HepG2 (cell line): ENCODE results near the gene CELSR2. TPM values are rescaled to one million over a fixed set of nuclear protein-coding genes. Genes with fewer than 3 reads are reported as not detected.

Experiments
- AGO2 ChIP-seq: fragments of 200-400 bp; formaldehyde crosslinking; optimal IDR thresholded peaks from 2 replicates; pipeline ENCODE3; 2017; ENCODE audit warnings: mild to moderate bottlenecking, low read depth, low read length, moderate library complexity
- ATF5 ChIP-seq: sonication (generic); formaldehyde crosslinking; IDR thresholded peaks from 2 replicates; pipeline ENCODE4 v1.4.0; 2020; ENCODE audit warnings: mild to moderate bottlenecking, low read depth, missing genetic modification reagents
- BRD4 ChIP-seq: sonication (generic); formaldehyde crosslinking; IDR thresholded peaks from 2 replicates; pipeline ENCODE4 v1.4.0; 2020; ENCODE audit warnings: missing genetic modification reagents
- BRF2 ChIP-seq: sonication (generic); formaldehyde crosslinking; IDR thresholded peaks from 2 replicates; pipeline ENCODE4 v1.8.1; 2022; ENCODE audit warnings: mild to moderate bottlenecking, missing genetic modification reagents
- E2F1 ChIP-seq: sonication (generic); formaldehyde crosslinking; IDR thresholded peaks from 2 replicates; pipeline ENCODE4 v1.5.0; 2020; ENCODE audit warnings: missing genetic modification reagents
- IRX3 ChIP-seq: sonication (generic); formaldehyde crosslinking; IDR thresholded peaks from 2 replicates; pipeline ENCODE4 v1.8.1; 2023; ENCODE audit warnings: mild to moderate bottlenecking, low read depth, missing genetic modification reagents, borderline replicate concordance
- JUNB ChIP-seq: sonication (generic); formaldehyde crosslinking; IDR thresholded peaks from 2 replicates; pipeline ENCODE4 v1.8.0; 2022; ENCODE audit warnings: missing genetic modification reagents, mild to moderate bottlenecking, borderline replicate concordance
- LBX2 ChIP-seq: sonication (generic); formaldehyde crosslinking; IDR thresholded peaks from 2 replicates; pipeline ENCODE4 v1.5.0; 2020; ENCODE audit warnings: missing genetic modification reagents, mild to moderate bottlenecking, borderline replicate concordance
- NPAS2 ChIP-seq: sonication (generic); formaldehyde crosslinking; IDR thresholded peaks from 2 replicates; pipeline ENCODE4 v1.8.0; 2022; ENCODE audit warnings: mild to moderate bottlenecking, missing genetic modification reagents, borderline replicate concordance
- PBX3 ChIP-seq: sonication (generic); formaldehyde crosslinking; IDR thresholded peaks from 2 replicates; pipeline ENCODE4 v1.8.1; 2023; ENCODE audit warnings: missing genetic modification reagents, inconsistent platforms, borderline replicate concordance
- RBAK ChIP-seq: sonication (generic); formaldehyde crosslinking; IDR thresholded peaks from 2 replicates; pipeline ENCODE4 v1.5.1; 2020; ENCODE audit warnings: mild to moderate bottlenecking, missing genetic modification reagents
- RBM39 ChIP-seq: fragments of 200-400 bp; formaldehyde crosslinking; IDR thresholded peaks from one replicate; pipeline ENCODE4 v1.6.1; 2018; ENCODE audit warnings: antibody characterized with exemption, mild to moderate bottlenecking, low read depth, low read length; ENCODE audit not compliant: poor library complexity, severe bottlenecking
- RXRA ChIP-seq: sonication (generic); formaldehyde crosslinking; IDR thresholded peaks from 2 replicates; pipeline ENCODE4 v1.5.1; 2020; ENCODE audit warnings: missing genetic modification reagents
- ZBTB42 ChIP-seq: sonication (generic); formaldehyde crosslinking; IDR thresholded peaks from 2 replicates; pipeline ENCODE4 v1.5.0; 2020; ENCODE audit warnings: mild to moderate bottlenecking, missing genetic modification reagents
- ZKSCAN8 ChIP-seq: IDR thresholded peaks from 2 replicates; pipeline ENCODE4 v1.6.1; 2016; ENCODE audit warnings: borderline replicate concordance, missing genetic modification reagents, missing compliant biosample characterization
- ZNF468 ChIP-seq: sonication (generic); formaldehyde crosslinking; IDR thresholded peaks from 2 replicates; pipeline ENCODE4 v1.8.0; 2022; ENCODE audit warnings: mild to moderate bottlenecking, moderate library complexity, missing genetic modification reagents
- ZNF546 ChIP-seq: sonication (generic); formaldehyde crosslinking; conservative IDR thresholded peaks from 2 replicates; pipeline ENCODE4 v1.8.1; 2023; ENCODE audit warnings: mild to moderate bottlenecking, missing genetic modification reagents
- ZNF574 ChIP-seq: sonication (generic); formaldehyde crosslinking; IDR thresholded peaks from 2 replicates; pipeline ENCODE4 v1.4.0; 2020; ENCODE audit warnings: missing genetic modification reagents
- ZNF773 ChIP-seq: sonication (generic); formaldehyde crosslinking; IDR thresholded peaks from 2 replicates; pipeline ENCODE4 v1.4.0; 2020; ENCODE audit warnings: missing genetic modification reagents, borderline replicate concordance
- polyA plus RNA-seq, 8 experiments: library from polyadenylated mRNA; depleted of rRNA in 3 of 8; stranded (reverse) in 7 of 8; unstranded in 1 of 8; fragments of >200 nt; fragmentation: Illumina TruSeq in 4 of 8; extraction: Trizol in 4 of 8; gene quantifications; 2 replicates each; pipeline versions ENCODE4 v1.2.1 to v1.2.3, GENCODE V29; 2011 to 2016; ENCODE audit warnings: low read depth in 4 of 8, missing spikeins in 1 of 8, mixed read lengths in 1 of 8; ENCODE audit not compliant: insufficient read depth in 1 of 8
- total RNA-seq, 5 experiments: library from RNA; depleted of rRNA; stranded (reverse); fragments of >200 nt; fragmentation: Illumina TruSeq; extraction: Trizol; gene quantifications; 2 replicates each; pipeline ENCODE4 v1.2.3, GENCODE V29; 2016; ENCODE audit warnings: low read depth in 1 of 5

The CELSR2 gene
- total and polyA plus RNA-seq, 2 of the 13 experiments (the other 11 are each of a cell fraction or from before 2014, with no cell fraction given), result 4.0 to 6.6 TPM

GRCh38 chr1:109277434-109278204 is 28.3 kb downstream of the CELSR2 start (continued):
- no peak for TF ChIP-seq JUNB (CRISPR knock-in tag)
- TF ChIP-seq ZNF468 (CRISPR knock-in tag), result no peak
- TF ChIP-seq ZKSCAN8 (CRISPR knock-in tag), result peak; percentile 78; the same call in 1 of the 2 replicates
- TF ChIP-seq ZNF574, result peak; percentile 86
- TF ChIP-seq LBX2, result no peak
- TF ChIP-seq AGO2, result peak; percentile 26
- 0 out of 2 replicates have a peak, but pooled peaks have one; percentile 3 for TF ChIP-seq ZBTB42
- TF ChIP-seq IRX3 (CRISPR knock-in tag), result no peak
- no peak for TF ChIP-seq RBAK (CRISPR knock-in tag)
- no peak for TF ChIP-seq BRF2 (CRISPR knock-in tag)
- no peak for TF ChIP-seq NPAS2 (CRISPR knock-in tag)
- TF ChIP-seq E2F1 (CRISPR knock-in tag), result no peak
- no peak for TF ChIP-seq PBX3 (CRISPR knock-in tag)
- TF ChIP-seq ZNF546 (CRISPR knock-in tag), result no peak
- no peak for TF ChIP-seq RBM39
- TF ChIP-seq ZNF773 (CRISPR knock-in tag), result no peak
- no peak for TF ChIP-seq ATF5 (CRISPR knock-in tag)
- peak; percentile 65; the same call in 1 of the 2 replicates for TF ChIP-seq RXRA (CRISPR knock-in tag)
- 0 out of 2 replicates have a peak, but pooled peaks have one; percentile 0 for TF ChIP-seq BRD4 (CRISPR knock-in tag)
